ENCODE measurements around the gene TUBB. TPM values are rescaled to one million over a fixed set of nuclear protein-coding genes. Genes with fewer than 3 reads are reported as not detected.

The TUBB gene
- total RNA-seq, 1 donor from 2014 or later, result 537 TPM

- intact Hi-C loops (cut with DNase I), result no loop called here
- TF ChIP-seq CTCF (IDR thresholded peaks at IDR 0.05), result no peak
- Histone ChIP-seq H3K4me3 (no peak overlapping the region), H3K36me3 (peaks cover 8 to 53% of the 10 kb centered on the region in 2 donors), H3K27ac (no peak overlapping the region), H3K9me3 (no peaks in the 10 kb centered on the region), H3K4me1 (peaks cover 0 to 6% of the 10 kb centered on the region in 2 donors), H3K27me3 (no peaks in the 10 kb centered on the region)
- no peak for DNase-seq (ENCODE audit: low spot score in 2 of 2)
Measured at GRCh38 chr6:30700340-30700739, 19.8 kb upstream of the TUBB start.

GRCh38 chr6:30703011-30703410 is 17.1 kb upstream of the TUBB start:
- Histone ChIP-seq H3K4me1 (no peaks in the 10 kb centered on the region), H3K4me3 (no peak overlapping the region), H3K36me3 (peaks cover 27 to 74% of the 10 kb centered on the region in 2 donors), H3K27ac (no peak overlapping the region), H3K27me3 (no peaks in the 10 kb centered on the region), H3K9me3 (no peaks in the 10 kb centered on the region)
- intact Hi-C loops (cut with DNase I), result no loop called here
- no peak for TF ChIP-seq CTCF (IDR thresholded peaks at IDR 0.05)
- DNase-seq (ENCODE audit: low spot score in 2 of 2), result no peak

GRCh38 chr6:30703821-30704220 is 16.3 kb upstream of the TUBB start:
- TF ChIP-seq CTCF (IDR thresholded peaks at IDR 0.05), result no peak
- Histone ChIP-seq H3K27ac (no peak overlapping the region), H3K9me3 (no peaks in the 10 kb centered on the region), H3K4me3 (no peak overlapping the region), H3K27me3 (no peaks in the 10 kb centered on the region), H3K36me3 (peaks cover 29 to 76% of the 10 kb centered on the region in 2 donors), H3K4me1 (no peaks in the 10 kb centered on the region)
- intact Hi-C loops (cut with DNase I), result no loop called here
- DNase-seq (ENCODE audit: low spot score in 2 of 2), result no peak

GRCh38 chr6:30705620-30706019 is 14.5 kb upstream of the TUBB start:
- Histone ChIP-seq H3K9me3 (no peaks in the 10 kb centered on the region), H3K36me3 (peaks cover 37 to 79% of the 10 kb centered on the region in 2 donors), H3K27ac (no peak overlapping the region), H3K4me1 (no peaks in the 10 kb centered on the region), H3K4me3 (no peak overlapping the region), H3K27me3 (no peaks in the 10 kb centered on the region)
- TF ChIP-seq CTCF (IDR thresholded peaks at IDR 0.05), result no peak
- intact Hi-C loops (cut with DNase I), result no loop called here
- DNase-seq (ENCODE audit: low spot score in 2 of 2), result no peak

GRCh38 chr6:30707281-30707850 is 12.8 kb upstream of the TUBB start:
- Histone ChIP-seq H3K36me3 (peaks cover 53 to 84% of the 10 kb centered on the region in 2 donors), H3K27ac (no peak overlapping the region), H3K4me1 (no peaks in the 10 kb centered on the region), H3K27me3 (no peaks in the 10 kb centered on the region), H3K4me3 (no peak overlapping the region), H3K9me3 (no peaks in the 10 kb centered on the region)
- no peak for TF ChIP-seq CTCF (IDR thresholded peaks at IDR 0.05)
- intact Hi-C loops (cut with DNase I), result no loop called here
- DNase-seq (ENCODE audit: low spot score in 2 of 2), result no peak
